Heart left ventricle (tissue), 16 donors: ENCODE data around the gene KIRREL3. TPM values are rescaled to one million over a fixed set of nuclear protein-coding genes. Genes with fewer than 3 reads are reported as not detected.

Experiments
- ATAC-seq, 4 donors: fragments of 200-7000 bp; cut with Tn5 transposase; one replicate each; pipeline ENCODE4 v1.9.1; 2020 to 2022; ENCODE audit warnings: moderate library complexity in 4 of 4, mild to moderate bottlenecking in 3 of 4, moderate number of reproducible peaks in 1 of 4
- DNase-seq, 5 donors: peaks; one replicate each; pipeline ENCODE4 v3.0.0-alpha.2; 2020
- H3K27ac ChIP-seq, 12 donors: fragments of 200-600 bp; sonication (generic) in 4 of 12; one replicate each; pipeline versions ENCODE4 v1.5.0 to v1.8.0; 2016 to 2022; ENCODE audit warnings: mild to moderate bottlenecking in 2 of 12
- H3K27me3 ChIP-seq, 9 donors: fragments of 200-600 bp; sonication (generic) in 2 of 9; one replicate each; pipeline versions ENCODE4 v1.5.1 to v1.8.0; 2016 to 2022; ENCODE audit warnings: mild to moderate bottlenecking in 3 of 9
- H3K36me3 ChIP-seq, 9 donors: fragments of 200-600 bp; sonication (generic) in 2 of 9; one replicate each; pipeline versions ENCODE4 v1.5.0 to v1.8.0; 2018 to 2022; ENCODE audit warnings: mild to moderate bottlenecking in 2 of 9
- H3K4me1 ChIP-seq, 12 donors: fragments of 200-600 bp; sonication (generic) in 4 of 12; one replicate each; pipeline versions ENCODE4 v1.5.0 to v1.8.0; 2016 to 2022; ENCODE audit warnings: mild to moderate bottlenecking in 3 of 12
- H3K4me3 ChIP-seq, 12 donors: fragments of 200-600 bp; sonication (generic) in 4 of 12; one replicate each; pipeline versions ENCODE4 v1.5.0 to v1.8.0; 2017 to 2022; ENCODE audit warnings: mild to moderate bottlenecking in 9 of 12, moderate library complexity in 4 of 12
- H3K9me3 ChIP-seq, 12 donors: fragments of 200-600 bp; sonication (generic) in 4 of 12; one replicate each; pipeline versions ENCODE4 v1.5.0 to v1.8.0; 2016 to 2022; ENCODE audit warnings: mild to moderate bottlenecking in 1 of 12
- POLR2A ChIP-seq, 2 donors: fragments of 450-650 bp; IDR thresholded peaks; one replicate each; pipeline ENCODE4 v1.6.1; 2017; ENCODE audit warnings: antibody characterized with exemption in 2 of 2, mild to moderate bottlenecking in 2 of 2, moderate library complexity in 2 of 2
- WGBS, 4 donors: extraction: QIAGEN DNeasy Blood & Tissue Kit in 2 of 4; methylation state at CpG; one replicate each; pipeline versions ENCODE4 v1.1.5 to v1.1.7; 2013 to 2018; 5-methylcytosine and 5-hydroxymethylcytosine counted together
- intact Hi-C, 10 donors: fragments of 100-400 bp; cut with DNase I; formaldehyde crosslinking; loops; one replicate each; pipeline versions ENCODE4 v1.11.1 to v1.14.2; 2022
- polyA plus RNA-seq, 2 donors: library from polyadenylated mRNA; stranded (reverse); fragments of 200-250 nt; gene quantifications; one replicate each; pipeline ENCODE4 v1.2.3, GENCODE V29; 2013
- total RNA-seq, 9 donors: library from RNA; depleted of rRNA in 2 of 9; stranded (reverse); fragments of >200 nt in 2 of 9; fragmentation: NEBNext Ultra II Directional in 3 of 9; extraction: Animal tissue kit (Norgen Biotek cat#: 25700) in 3 of 9; gene quantifications; one replicate each; pipeline versions ENCODE4 v1.1.0 to v1.2.4, GENCODE V29; 2016 to 2023
- TF ChIP-seq, protein P1 (sequence below), 12 donors: fragments of 200-600 bp; sonication (generic) in 4 of 12; IDR thresholded peaks; one replicate each; pipeline versions ENCODE4 v1.5.0 to v1.8.0; 2018 to 2022; ENCODE audit warnings: antibody characterized with exemption in 12 of 12, mild to moderate bottlenecking in 5 of 12
- donor health status: ischemic (EF 13 %, LVEDD 7.1; RV severe dilation, severe dysfunction).
- donor health status: healthy with polysubstance abuse.
- donor health status: DM: no; HTN: yes; CAD: no.
- donor health status: DM: no; HTN: no; CAD: no.
- donor health status: ischemic (EF 25% LVEDD 6.9; RV normal size, moderate dysfunction).
- donor health status: ischemic (EF 25% LVEDD 5.7; RV mildly dilated, moderate dysfunction).
- donor health status: healthy.
- donor health status: DM: yes; HTN: yes; CAD: no.
- donor health status: ischemic (EF 35%, LVEDD 5.7; RV mildly dilated, moderate dysfunction).
- donor health status: nonischemic (EF 11% LVEDD 7.7; RV severe dilation, severe dysfunction).
- donor health status: DM: yes; HTN: yes; CAD: no.
- donor health status: PGD.
- donor health status: ischemic (EF 29% LVEDD 5.4; RV normal size, mild dysfunction).
- donor health status: nonischemic (EF 23%, LVEDD 6.1; RV moderate dilation, normal function).

Gene KIRREL3
- total and polyA plus RNA-seq, 11 donors = 0.08 to 1.3 (median 0.27) TPM

DNA sequence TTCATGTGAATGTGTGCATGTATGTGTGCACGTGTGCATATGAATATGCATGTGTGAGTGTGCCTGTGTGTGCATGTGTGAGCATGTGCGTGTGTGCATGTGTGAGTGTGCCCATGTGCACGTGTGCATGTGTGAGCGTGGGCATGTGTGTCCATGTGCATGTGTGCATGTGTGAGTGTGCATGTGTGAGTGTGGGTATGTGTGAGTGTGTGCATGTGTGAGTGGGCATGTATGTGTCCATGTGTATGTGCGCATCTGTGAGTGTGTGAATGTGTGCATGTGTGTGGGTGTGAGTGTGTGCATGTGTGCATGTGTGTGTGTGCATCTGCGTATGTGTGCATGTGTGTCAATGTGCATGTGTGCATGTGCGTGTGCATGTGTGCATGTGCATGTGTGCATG lies 550.4 kb downstream of the KIRREL3 start:
- no peak overlapping the region for H3K27ac ChIP-seq
- H3K27me3 ChIP-seq = peaks cover 0 to 11% (median 0%) of the 10 kb centered on the region in 9 donors
- no peak overlapping the region for H3K4me3 ChIP-seq
- 83 to 91% (median 91%) methylated on average over 7 of the region's 7 CpGs for WGBS, 4 donors
- DNase-seq (no peak), ATAC-seq (no peak)
- no peaks in the 10 kb centered on the region for H3K4me1 ChIP-seq
- H3K9me3 ChIP-seq = no peaks in the 10 kb centered on the region
- intact Hi-C loops = no loop called here
- TF ChIP-seq, protein P1, sequence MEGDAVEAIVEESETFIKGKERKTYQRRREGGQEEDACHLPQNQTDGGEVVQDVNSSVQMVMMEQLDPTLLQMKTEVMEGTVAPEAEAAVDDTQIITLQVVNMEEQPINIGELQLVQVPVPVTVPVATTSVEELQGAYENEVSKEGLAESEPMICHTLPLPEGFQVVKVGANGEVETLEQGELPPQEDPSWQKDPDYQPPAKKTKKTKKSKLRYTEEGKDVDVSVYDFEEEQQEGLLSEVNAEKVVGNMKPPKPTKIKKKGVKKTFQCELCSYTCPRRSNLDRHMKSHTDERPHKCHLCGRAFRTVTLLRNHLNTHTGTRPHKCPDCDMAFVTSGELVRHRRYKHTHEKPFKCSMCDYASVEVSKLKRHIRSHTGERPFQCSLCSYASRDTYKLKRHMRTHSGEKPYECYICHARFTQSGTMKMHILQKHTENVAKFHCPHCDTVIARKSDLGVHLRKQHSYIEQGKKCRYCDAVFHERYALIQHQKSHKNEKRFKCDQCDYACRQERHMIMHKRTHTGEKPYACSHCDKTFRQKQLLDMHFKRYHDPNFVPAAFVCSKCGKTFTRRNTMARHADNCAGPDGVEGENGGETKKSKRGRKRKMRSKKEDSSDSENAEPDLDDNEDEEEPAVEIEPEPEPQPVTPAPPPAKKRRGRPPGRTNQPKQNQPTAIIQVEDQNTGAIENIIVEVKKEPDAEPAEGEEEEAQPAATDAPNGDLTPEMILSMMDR (IDR thresholded peaks at IDR 0.05) = no peak
- TF ChIP-seq POLR2A (IDR thresholded peaks at IDR 0.05) = no peak
- H3K36me3 ChIP-seq = no peaks in the 10 kb centered on the region

DNA sequence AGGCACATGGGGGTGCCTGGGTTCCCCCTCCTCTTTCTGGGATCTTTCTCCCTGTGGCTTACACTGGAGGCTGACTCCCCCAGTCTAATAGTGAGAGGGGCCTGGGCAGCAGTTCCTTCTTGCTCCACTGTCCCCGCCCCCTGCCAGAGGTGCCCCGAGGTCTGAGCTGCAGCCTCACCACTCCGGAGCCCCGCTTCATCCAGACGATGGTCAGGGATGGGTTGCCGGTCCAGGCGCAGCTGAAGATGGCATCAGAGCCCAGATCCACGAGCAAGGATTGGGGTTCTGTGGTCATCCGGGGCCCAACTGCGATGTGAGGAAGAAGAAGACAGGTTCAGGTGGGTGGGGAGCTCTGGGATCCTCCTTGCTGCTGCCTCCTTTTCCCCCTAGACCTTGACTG lies 554.0 kb downstream of the KIRREL3 start:
- Histone ChIP-seq H3K36me3 (no peaks in the 10 kb centered on the region), H3K9me3 (no peaks in the 10 kb centered on the region), H3K27me3 (no peaks in the 10 kb centered on the region), H3K4me3 (no peak overlapping the region), H3K4me1 (no peaks in the 10 kb centered on the region), H3K27ac (no peak overlapping the region)
- TF ChIP-seq, protein P1 (IDR thresholded peaks at IDR 0.05) = no peak
- no peak for TF ChIP-seq POLR2A (IDR thresholded peaks at IDR 0.05)
- intact Hi-C loops = loop anchor here in 1 of 10 donors (10.0 kb wide), 1 partner anchor 538 kb away; no protein-coding TSS in a partner anchor
- DNase-seq (no peak), ATAC-seq (no peak)
- 78 to 96% (median 88%) methylated on average over 9 to 10 of the region's 10 CpGs for WGBS, 4 donors

DNA sequence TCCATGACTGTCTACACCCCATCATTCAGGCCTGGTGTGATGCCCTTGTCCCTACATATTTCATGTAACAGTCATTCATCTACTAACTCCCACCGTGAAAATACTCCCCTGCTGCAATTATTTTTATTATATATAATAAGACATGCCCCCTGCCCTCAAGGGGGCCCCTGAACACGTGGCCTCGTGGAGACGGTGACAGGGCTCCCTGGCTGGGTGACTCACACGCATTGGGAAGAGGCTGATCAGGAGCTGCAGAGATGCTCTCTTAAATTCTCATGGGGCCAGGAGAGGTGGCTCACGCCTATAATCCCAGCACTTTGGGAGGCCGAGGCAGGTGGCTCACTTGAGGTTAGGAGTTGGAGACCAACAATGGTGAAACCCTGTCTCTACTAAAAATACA lies 556.5 kb downstream of the KIRREL3 start:
- intact Hi-C loops = loop anchor here in 8 of 10 donors (2.0 to 10.0 kb wide), 7 partner anchors 33 to 903 kb away; no protein-coding TSS in a partner anchor
- WGBS, 4 donors = 83 to 87% (median 85%) methylated on average over 7 of the region's 7 CpGs
- no peaks in the 10 kb centered on the region for H3K9me3 ChIP-seq
- TF ChIP-seq POLR2A (IDR thresholded peaks at IDR 0.05) = no peak
- TF ChIP-seq, protein P1 (IDR thresholded peaks at IDR 0.05) = no peak
- peaks cover 0 to 12% (median 1%) of the 10 kb centered on the region in 12 donors for H3K4me1 ChIP-seq
- ATAC-seq = no peak
- no peak overlapping the region for H3K4me3 ChIP-seq
- DNase-seq = no peak
- no peaks in the 10 kb centered on the region for H3K36me3 ChIP-seq
- no peaks in the 10 kb centered on the region for H3K27me3 ChIP-seq
- no peak overlapping the region for H3K27ac ChIP-seq

DNA sequence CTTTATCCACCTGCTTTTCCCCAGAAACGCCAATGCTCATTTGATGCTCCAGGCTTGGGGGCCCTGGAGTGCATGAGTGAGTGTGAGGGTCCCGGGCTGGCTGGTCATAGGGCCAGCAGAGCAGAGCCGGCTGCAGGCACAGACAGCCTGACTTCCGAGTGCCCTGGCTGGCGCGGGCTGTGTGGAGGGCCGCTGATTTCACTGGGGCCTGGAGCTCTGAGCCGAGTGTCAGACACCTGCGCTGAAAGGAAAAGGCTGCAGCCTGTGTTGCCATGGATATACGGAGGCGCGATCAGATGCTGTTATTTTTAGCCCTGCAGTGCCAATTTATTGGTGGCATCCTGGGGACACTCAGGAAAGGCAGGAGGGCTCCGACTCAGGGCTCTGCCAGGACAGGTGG lies 557.5 kb downstream of the KIRREL3 start:
- Histone ChIP-seq H3K4me1 (peaks cover 0 to 20% (median 7%) of the 10 kb centered on the region in 12 donors), H3K9me3 (no peaks in the 10 kb centered on the region), H3K27me3 (no peaks in the 10 kb centered on the region), H3K27ac (no peak overlapping the region), H3K36me3 (no peaks in the 10 kb centered on the region), H3K4me3 (no peak overlapping the region)
- DNase-seq (no peak), ATAC-seq (no peak)
- no peak for TF ChIP-seq POLR2A (IDR thresholded peaks at IDR 0.05)
- TF ChIP-seq, protein P1 (IDR thresholded peaks at IDR 0.05) = no peak
- 56 to 71% (median 64%) methylated on average over 8 to 13 of the region's 13 CpGs for WGBS, 4 donors
- intact Hi-C loops = loop anchor here in 9 of 10 donors (2.0 to 10.0 kb wide), 7 partner anchors 34 to 904 kb away; no protein-coding TSS in a partner anchor
